ENCODE measurements around the gene GNG13. TPM values are rescaled to one million over a fixed set of nuclear protein-coding genes. Genes with fewer than 3 reads are reported as not detected.

The GNG13 gene
- total and polyA plus RNA-seq, 8 donors: not detected

DNA sequence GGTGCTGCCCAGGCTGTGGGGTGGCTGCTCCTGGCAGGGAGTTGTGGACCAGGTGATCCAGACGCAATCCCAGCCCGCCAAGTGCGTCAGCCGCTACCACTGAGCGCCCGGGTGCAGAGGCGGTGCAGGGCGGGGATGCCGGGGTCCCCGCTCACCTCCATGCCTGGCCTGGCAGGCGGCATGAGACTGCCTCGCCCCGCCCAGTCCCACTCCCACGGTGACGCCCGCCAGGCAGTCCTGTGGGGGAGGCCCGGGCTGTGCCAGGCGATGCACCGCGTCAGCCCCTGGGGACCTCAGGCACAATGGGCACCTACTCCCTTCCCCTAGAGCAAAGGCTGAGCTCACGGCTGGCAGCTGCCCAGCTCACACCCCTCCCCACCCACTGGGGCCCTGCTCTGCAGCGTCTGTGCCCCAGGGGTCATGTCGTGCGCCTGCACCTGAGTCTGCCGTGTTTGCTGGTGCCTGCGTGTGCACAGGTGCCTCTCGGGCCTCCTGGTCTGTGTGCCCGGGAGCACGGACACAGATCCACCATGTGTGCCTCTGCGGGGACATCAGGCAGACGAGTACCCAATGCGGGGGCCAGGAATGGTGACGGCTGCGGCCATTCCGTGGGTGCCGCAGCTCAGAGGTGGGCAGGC is 17.6 kb downstream of the GNG13 start:
- Histone ChIP-seq H3K4me1 (peaks cover 16 to 49% (median 40%) of the 10 kb centered on the region in 4 donors), H3K27me3 (peaks cover 0 to 53% (median 14%) of the 10 kb centered on the region in 3 donors), H3K27ac (peak overlapping the region in 3 of 5 donors; percentile 17 to 42 (median 20)), H3K9me3 (no peaks in the 10 kb centered on the region), H3K36me3 (peaks cover 6 to 22% (median 16%) of the 10 kb centered on the region in 4 donors), H3K4me3 (peak overlapping the region in 1 of 4 donors; percentile 6)
- WGBS, 5 donors: 0 to 44% (median 32%) methylated on average over 2 to 36 of the region's 36 CpGs
- no peak for TF ChIP-seq EP300 (IDR thresholded peaks at IDR 0.05)
- TF ChIP-seq POLR2AphosphoS5 (IDR thresholded peaks at IDR 0.05): peak in 1 of 3 donors; percentile 4
- DNase-seq: peak; percentile 69 to 81
- intact Hi-C loops (cut with DNase I; ENCODE audit: low total_unique reads): loop anchor here (5.0 kb wide), 1 partner anchor 71 kb away; no protein-coding TSS in a partner anchor

- TF ChIP-seq, protein P1, sequence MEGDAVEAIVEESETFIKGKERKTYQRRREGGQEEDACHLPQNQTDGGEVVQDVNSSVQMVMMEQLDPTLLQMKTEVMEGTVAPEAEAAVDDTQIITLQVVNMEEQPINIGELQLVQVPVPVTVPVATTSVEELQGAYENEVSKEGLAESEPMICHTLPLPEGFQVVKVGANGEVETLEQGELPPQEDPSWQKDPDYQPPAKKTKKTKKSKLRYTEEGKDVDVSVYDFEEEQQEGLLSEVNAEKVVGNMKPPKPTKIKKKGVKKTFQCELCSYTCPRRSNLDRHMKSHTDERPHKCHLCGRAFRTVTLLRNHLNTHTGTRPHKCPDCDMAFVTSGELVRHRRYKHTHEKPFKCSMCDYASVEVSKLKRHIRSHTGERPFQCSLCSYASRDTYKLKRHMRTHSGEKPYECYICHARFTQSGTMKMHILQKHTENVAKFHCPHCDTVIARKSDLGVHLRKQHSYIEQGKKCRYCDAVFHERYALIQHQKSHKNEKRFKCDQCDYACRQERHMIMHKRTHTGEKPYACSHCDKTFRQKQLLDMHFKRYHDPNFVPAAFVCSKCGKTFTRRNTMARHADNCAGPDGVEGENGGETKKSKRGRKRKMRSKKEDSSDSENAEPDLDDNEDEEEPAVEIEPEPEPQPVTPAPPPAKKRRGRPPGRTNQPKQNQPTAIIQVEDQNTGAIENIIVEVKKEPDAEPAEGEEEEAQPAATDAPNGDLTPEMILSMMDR (IDR thresholded peaks at IDR 0.05): no peak
- no peak for TF ChIP-seq EP300 (IDR thresholded peaks at IDR 0.05)
- no peak for TF ChIP-seq POLR2AphosphoS5 (IDR thresholded peaks at IDR 0.05)
- H3K27me3 ChIP-seq: peaks cover 0 to 56% (median 14%) of the 10 kb centered on the region in 3 donors
- peaks cover 11 to 44% (median 34%) of the 10 kb centered on the region in 4 donors for H3K4me1 ChIP-seq
- WGBS, 5 donors: 40 to 59% (median 57%) methylated on average over 6 of the region's 6 CpGs
- DNase-seq: no peak
- peak overlapping the region in 1 of 5 donors; percentile 42 for H3K27ac ChIP-seq
- intact Hi-C loops (cut with DNase I; ENCODE audit: low total_unique reads): loop anchor here (5.0 kb wide), 1 partner anchor 70 kb away; no protein-coding TSS in a partner anchor
- H3K9me3 ChIP-seq: no peaks in the 10 kb centered on the region
- H3K4me3 ChIP-seq: no peak overlapping the region
- peaks cover 6 to 21% (median 16%) of the 10 kb centered on the region in 4 donors for H3K36me3 ChIP-seq
Observed at GRCh38 chr16:782258-782657, 18.3 kb downstream of the GNG13 start.

- intact Hi-C loops (cut with DNase I; ENCODE audit: low total_unique reads): loop anchor here (5.0 kb wide), 1 partner anchor 69 kb away; no protein-coding TSS in a partner anchor
- no peak for TF ChIP-seq POLR2AphosphoS5 (IDR thresholded peaks at IDR 0.05)
- TF ChIP-seq POLR2A (IDR thresholded peaks at IDR 0.05): no peak
- TF ChIP-seq, protein P1 (IDR thresholded peaks at IDR 0.05): no peak
- TF ChIP-seq EP300 (IDR thresholded peaks at IDR 0.05): no peak
- Histone ChIP-seq H3K27ac (no peak overlapping the region), H3K4me1 (peaks cover 4 to 36% (median 27%) of the 10 kb centered on the region in 4 donors), H3K4me3 (no peak overlapping the region), H3K27me3 (peaks cover 0 to 62% (median 14%) of the 10 kb centered on the region in 3 donors), H3K9me3 (no peaks in the 10 kb centered on the region), H3K36me3 (peaks cover 6 to 14% (median 9%) of the 10 kb centered on the region in 4 donors)
- 75 to 85% (median 78%) methylated on average over 16 to 19 of the region's 19 CpGs for WGBS, 5 donors
- DNase-seq: no peak
Observed at GRCh38 chr16:781346-782010, 19.1 kb downstream of the GNG13 start.

- H3K36me3 ChIP-seq: peaks cover 0 to 2% (median 0%) of the 10 kb centered on the region in 4 donors
- WGBS, 5 donors: 84 to 92% (median 91%) methylated on average over 16 of the region's 16 CpGs
- no peak for DNase-seq
- TF ChIP-seq, protein P1 (IDR thresholded peaks at IDR 0.05): no peak
- TF ChIP-seq EP300 (IDR thresholded peaks at IDR 0.05): no peak
- TF ChIP-seq POLR2AphosphoS5 (IDR thresholded peaks at IDR 0.05): no peak
- TF ChIP-seq POLR2A (IDR thresholded peaks at IDR 0.05): no peak
- no peak overlapping the region for H3K4me3 ChIP-seq
- no peaks in the 10 kb centered on the region for H3K9me3 ChIP-seq
- H3K4me1 ChIP-seq: peaks cover 4 to 27% (median 23%) of the 10 kb centered on the region in 4 donors
- intact Hi-C loops (cut with DNase I; ENCODE audit: low total_unique reads): loop anchor here (5.0 kb wide), 1 partner anchor 68 kb away; no protein-coding TSS in a partner anchor
- peaks cover 0 to 74% (median 14%) of the 10 kb centered on the region in 3 donors for H3K27me3 ChIP-seq
- H3K27ac ChIP-seq: no peak overlapping the region
Observed at GRCh38 chr16:780296-780695, 20.2 kb downstream of the GNG13 start.

Data from stomach (tissue), 9 donors.